LNCAP (cell line): Measurements from ENCODE around the gene LYRM1.

Experiments
- CTCF ChIP-seq: fragments of 450-650 bp; IDR thresholded peaks from 2 replicates; pipeline ENCODE4 v1.5.1; 2017; ENCODE audit warnings: mild to moderate bottlenecking

Gene LYRM1

GRCh38 chr16:20886320-20886719 is 14.3 kb upstream of the LYRM1 start:
- no peak for TF ChIP-seq CTCF

- no peak for TF ChIP-seq CTCF
Observed at GRCh38 chr16:20887207-20887606, 13.4 kb upstream of the LYRM1 start.

GRCh38 chr16:20889625-20890275 is 10.8 kb upstream of the LYRM1 start:
- no peak for TF ChIP-seq CTCF

DNA sequence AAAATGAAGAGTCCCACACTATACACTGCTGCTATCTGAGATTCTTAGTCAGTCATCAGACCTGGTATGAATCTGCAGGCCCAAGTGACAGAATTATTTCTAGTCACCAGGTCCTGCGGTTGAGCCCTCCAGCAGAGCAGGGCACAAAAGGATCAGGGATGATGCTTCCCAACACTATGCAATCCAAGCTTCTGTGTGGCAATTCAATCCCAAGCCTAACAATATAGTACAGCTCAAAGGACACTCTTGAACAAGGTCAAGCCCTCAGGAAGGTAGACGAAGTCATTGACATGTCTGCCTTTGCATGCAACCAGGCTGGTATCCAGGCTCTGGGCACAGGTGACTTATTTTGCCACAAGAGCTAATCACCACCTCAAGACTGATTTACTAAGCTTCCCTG is 6.2 kb upstream of the LYRM1 start:
- no peak for TF ChIP-seq CTCF

DNA sequence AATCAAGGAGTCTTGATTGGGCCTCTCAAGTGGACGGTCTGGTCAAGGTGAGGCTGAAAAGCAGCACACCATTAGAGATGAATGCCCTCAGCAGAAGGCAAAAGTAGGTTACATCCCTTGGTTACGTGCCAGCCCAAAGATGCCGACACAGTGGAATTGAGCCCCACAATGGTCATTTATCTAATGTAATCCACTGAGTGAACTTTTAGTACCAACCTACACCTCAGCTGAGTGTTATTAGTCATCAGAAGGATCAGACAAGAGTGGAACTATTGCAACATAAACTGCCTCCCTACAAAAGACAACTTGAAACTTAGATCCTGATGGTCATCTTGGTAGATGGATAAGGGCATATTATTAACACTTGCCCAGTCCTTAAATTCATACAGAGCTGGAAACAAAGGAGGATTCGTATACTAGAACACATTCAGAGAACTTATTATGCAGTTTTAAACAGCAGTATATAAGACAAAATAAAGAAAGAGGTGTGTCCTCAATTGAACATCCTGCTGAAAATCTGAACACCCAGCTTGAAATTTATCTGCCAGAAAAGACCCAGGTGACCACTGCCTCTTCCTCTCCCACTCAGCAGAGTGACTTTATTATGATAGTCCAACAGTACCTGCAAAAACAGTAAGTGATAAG is 3.2 kb upstream of the LYRM1 start:
- no peak for TF ChIP-seq CTCF

GRCh38 chr16:20897922-20898321 is 2.6 kb upstream of the LYRM1 start:
- TF ChIP-seq CTCF: no peak

DNA sequence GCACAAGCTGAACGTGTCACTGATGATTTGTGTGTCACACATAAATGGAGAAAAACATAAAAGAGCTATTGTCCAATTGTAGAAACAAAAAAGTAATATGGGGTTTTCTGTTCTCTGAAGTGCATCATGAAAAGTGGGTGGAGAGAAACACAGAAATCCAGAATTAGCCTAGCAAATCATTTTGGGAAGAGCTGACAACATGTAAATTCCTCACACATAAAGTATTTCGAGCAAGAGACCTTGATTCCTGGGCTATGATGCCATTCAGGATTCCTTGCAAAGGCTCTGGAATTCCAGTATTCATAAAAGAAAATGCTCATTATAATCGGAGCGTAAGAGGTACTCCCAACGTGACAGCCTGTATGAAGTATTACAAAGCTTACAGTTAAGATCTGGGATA is 1.5 kb upstream of the LYRM1 start:
- no peak for TF ChIP-seq CTCF
